Lower leg skin (tissue), 3 donors: Measurements from ENCODE around the gene AHCYL2.

ENCODE experiments used
- POLR2A ChIP-seq, 2 donors: fragments of 450-650 bp; IDR thresholded peaks; one replicate each; pipeline ENCODE4 v1.6.1; 2016 to 2017; ENCODE audit warnings: antibody characterized with exemption in 2 of 2, mild to moderate bottlenecking in 1 of 2, moderate library complexity in 1 of 2
- TF ChIP-seq, protein P1 (sequence below), 3 donors: fragments of 450-650 bp; IDR thresholded peaks; one replicate each; pipeline ENCODE4 v1.5.1; 2016; ENCODE audit warnings: antibody characterized with exemption in 3 of 3, mild to moderate bottlenecking in 3 of 3, moderate library complexity in 2 of 3

DNA sequence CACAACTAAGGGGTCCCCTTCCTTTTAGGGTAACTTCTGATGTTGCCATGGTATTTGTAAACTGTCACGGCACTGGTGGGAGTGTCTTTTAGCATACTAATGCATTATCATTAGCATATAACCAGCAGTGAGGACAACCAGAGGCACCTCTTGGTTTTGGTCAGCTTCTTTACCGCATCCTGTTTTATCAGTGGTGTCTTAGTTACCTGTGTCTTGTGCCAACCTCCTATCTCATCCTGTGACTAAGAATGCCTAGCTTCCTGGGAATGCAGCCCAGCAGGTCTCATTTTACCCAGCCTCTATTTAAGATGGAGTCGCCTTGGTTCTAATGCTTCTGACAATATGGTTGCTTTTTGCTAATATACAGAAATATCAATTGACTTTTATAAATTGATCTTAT, 54.9 kb downstream of the AHCYL2 start:
- TF ChIP-seq, protein P1, sequence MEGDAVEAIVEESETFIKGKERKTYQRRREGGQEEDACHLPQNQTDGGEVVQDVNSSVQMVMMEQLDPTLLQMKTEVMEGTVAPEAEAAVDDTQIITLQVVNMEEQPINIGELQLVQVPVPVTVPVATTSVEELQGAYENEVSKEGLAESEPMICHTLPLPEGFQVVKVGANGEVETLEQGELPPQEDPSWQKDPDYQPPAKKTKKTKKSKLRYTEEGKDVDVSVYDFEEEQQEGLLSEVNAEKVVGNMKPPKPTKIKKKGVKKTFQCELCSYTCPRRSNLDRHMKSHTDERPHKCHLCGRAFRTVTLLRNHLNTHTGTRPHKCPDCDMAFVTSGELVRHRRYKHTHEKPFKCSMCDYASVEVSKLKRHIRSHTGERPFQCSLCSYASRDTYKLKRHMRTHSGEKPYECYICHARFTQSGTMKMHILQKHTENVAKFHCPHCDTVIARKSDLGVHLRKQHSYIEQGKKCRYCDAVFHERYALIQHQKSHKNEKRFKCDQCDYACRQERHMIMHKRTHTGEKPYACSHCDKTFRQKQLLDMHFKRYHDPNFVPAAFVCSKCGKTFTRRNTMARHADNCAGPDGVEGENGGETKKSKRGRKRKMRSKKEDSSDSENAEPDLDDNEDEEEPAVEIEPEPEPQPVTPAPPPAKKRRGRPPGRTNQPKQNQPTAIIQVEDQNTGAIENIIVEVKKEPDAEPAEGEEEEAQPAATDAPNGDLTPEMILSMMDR (IDR thresholded peaks at IDR 0.05), result no peak
- no peak for TF ChIP-seq POLR2A (IDR thresholded peaks at IDR 0.05)
